ELR (cell line): Measurements from ENCODE around the gene FSTL4.
"Not testable (repeated sequence)": the region's sequence is repeated elsewhere in the genome, so short reads cannot be mapped to it uniquely, and the experiment has no call there.

Source experiments
- DNase-seq: peaks from one replicate; pipeline ENCODE4 v3.0.0-alpha.2; 2015; ENCODE audit warnings: low read depth

FSTL4 gene

GRCh38 chr5:133222521-133222920 lies 389.8 kb downstream of the FSTL4 start:
- no peak for DNase-seq

- no peak for DNase-seq
Measured at GRCh38 chr5:133222040-133222439, 390.3 kb downstream of the FSTL4 start.

- no peak for DNase-seq
Measured at GRCh38 chr5:133220851-133221674, 391.3 kb downstream of the FSTL4 start.

- DNase-seq, result no peak
Measured at GRCh38 chr5:133219296-133219695, 393.0 kb downstream of the FSTL4 start.

GRCh38 chr5:133216138-133216537 lies 396.2 kb downstream of the FSTL4 start:
- DNase-seq, result not testable (repeated sequence)

GRCh38 chr5:133214153-133214820 lies 398.1 kb downstream of the FSTL4 start:
- no peak for DNase-seq

- no peak for DNase-seq
Measured at GRCh38 chr5:133205649-133206048, 406.7 kb downstream of the FSTL4 start.

GRCh38 chr5:133205204-133205603 lies 407.1 kb downstream of the FSTL4 start:
- DNase-seq, result no peak

- DNase-seq, result no peak
Measured at GRCh38 chr5:133203317-133204305, 408.7 kb downstream of the FSTL4 start.

GRCh38 chr5:133202066-133202665 lies 410.2 kb downstream of the FSTL4 start:
- DNase-seq, result no peak

GRCh38 chr5:133201310-133201709 lies 411.0 kb downstream of the FSTL4 start:
- no peak for DNase-seq

- DNase-seq, result no peak
Measured at GRCh38 chr5:133200256-133200655, 412.1 kb downstream of the FSTL4 start.

- DNase-seq, result no peak
Measured at GRCh38 chr5:133199417-133200178, 412.7 kb downstream of the FSTL4 start.

GRCh38 chr5:133198511-133198910 lies 413.8 kb downstream of the FSTL4 start:
- DNase-seq, result no peak

GRCh38 chr5:133196441-133197085 lies 415.8 kb downstream of the FSTL4 start:
- no peak for DNase-seq

- DNase-seq, result no peak
Measured at GRCh38 chr5:133195250-133195649, 417.1 kb downstream of the FSTL4 start.

- no peak for DNase-seq
Measured at GRCh38 chr5:133193794-133194193, 418.5 kb downstream of the FSTL4 start.

- DNase-seq, result no peak
Measured at GRCh38 chr5:133192716-133193115, 419.6 kb downstream of the FSTL4 start.

GRCh38 chr5:133189881-133190280 lies 422.5 kb downstream of the FSTL4 start:
- DNase-seq, result no peak

- DNase-seq, result no peak
Measured at GRCh38 chr5:133179405-133179804, 432.9 kb downstream of the FSTL4 start.
